ENCODE measurements around the gene POLR2A. TPM values are rescaled to one million over a fixed set of nuclear protein-coding genes. Genes with fewer than 3 reads are reported as not detected.

Gene POLR2A
- total RNA-seq, 1 donor from 2014 or later = 198 TPM

- peaks cover 3% of the 10 kb centered on the region for H3K36me3 Mint-ChIP-seq (ENCODE audit: low read depth, unreplicated experiment)
- H3K27ac Mint-ChIP-seq (ENCODE audit: unreplicated experiment) = no peak within 1 kb of the TSS
- H3K4me3 Mint-ChIP-seq (ENCODE audit: unreplicated experiment) = peak within 1 kb of the TSS; percentile 83
- H3K9me3 Mint-ChIP-seq (ENCODE audit: unreplicated experiment) = no peaks in the 10 kb centered on the region
- peak; percentile 44 for DNase-seq (ENCODE audit: low spot score)
- peaks cover 18% of the 10 kb centered on the region for H3K4me1 Mint-ChIP-seq (ENCODE audit: unreplicated experiment)
- TF ChIP-seq CTCF (IDR thresholded peaks at IDR 0.05; ENCODE audit: unreplicated experiment) = no peak
- H3K27me3 Mint-ChIP-seq (ENCODE audit: unreplicated experiment) = peaks cover 6% of the 10 kb centered on the region
Measured at GRCh38 chr17:7548585-7549400, 64.6 kb downstream of the POLR2A start, which contains the start of gene TNFSF12. TSS of gene TNFSF12 (plus strand) at chr17:7549058. CDS start at chr17:7549154, 96 bp downstream.

Other genes starting within 250 kb of the POLR2A start
- gene DVL2, start 249.8 kb upstream of the POLR2A start, total RNA-seq (ENCODE audit: unreplicated experiment) = 58.2 TPM
- gene PHF23, start 244.9 kb upstream of the POLR2A start, total RNA-seq (ENCODE audit: unreplicated experiment) = 80.9 TPM
- gene GABARAP, start 241.9 kb upstream of the POLR2A start, total RNA-seq (ENCODE audit: unreplicated experiment) = 418 TPM
- 148 TPM for gene CTDNEP1, start 232.6 kb upstream of the POLR2A start, total RNA-seq (ENCODE audit: unreplicated experiment)
- 36.9 TPM for gene ELP5, start 232.2 kb upstream of the POLR2A start, total RNA-seq (ENCODE audit: unreplicated experiment)
- 65.7 TPM for gene CLDN7, start 221.9 kb upstream of the POLR2A start, total RNA-seq (ENCODE audit: unreplicated experiment)
- gene SLC2A4, start 202.6 kb upstream of the POLR2A start, total RNA-seq (ENCODE audit: unreplicated experiment) = 2.2 TPM
- gene YBX2, start 189.7 kb upstream of the POLR2A start, total RNA-seq (ENCODE audit: unreplicated experiment) = 14.6 TPM
- 362 TPM for gene EIF5A, start 176.7 kb upstream of the POLR2A start, total RNA-seq (ENCODE audit: unreplicated experiment)
- gene GPS2, start 169.0 kb upstream of the POLR2A start, total RNA-seq (ENCODE audit: unreplicated experiment) = 56.8 TPM
- gene NEURL4, start 155.0 kb upstream of the POLR2A start, total RNA-seq (ENCODE audit: unreplicated experiment) = 55.7 TPM
- 5.5 TPM for gene ACAP1, start 147.8 kb upstream of the POLR2A start, total RNA-seq (ENCODE audit: unreplicated experiment)
- 4.8 TPM for gene KCTD11, start 132.2 kb upstream of the POLR2A start, total RNA-seq (ENCODE audit: unreplicated experiment)
- not detected for gene TMEM95, start 129.2 kb upstream of the POLR2A start, total RNA-seq (ENCODE audit: unreplicated experiment)
- gene TNK1, start 103.3 kb upstream of the POLR2A start, total RNA-seq (ENCODE audit: unreplicated experiment) = 1.7 TPM
- 74.2 TPM for gene PLSCR3, start 89.8 kb upstream of the POLR2A start, total RNA-seq (ENCODE audit: unreplicated experiment)
- 94.7 TPM for gene TMEM256, start 80.3 kb upstream of the POLR2A start, total RNA-seq (ENCODE audit: unreplicated experiment)
- 54.8 TPM for gene NLGN2, start 76.5 kb upstream of the POLR2A start, total RNA-seq (ENCODE audit: unreplicated experiment)
- 0.38 TPM for gene SPEM1, start 64.0 kb upstream of the POLR2A start, total RNA-seq (ENCODE audit: unreplicated experiment)
- gene SPEM2, start 58.8 kb upstream of the POLR2A start, total RNA-seq (ENCODE audit: unreplicated experiment) = 0.15 TPM
- not detected for gene SPEM3, start 55.5 kb upstream of the POLR2A start, total RNA-seq (ENCODE audit: unreplicated experiment)
- 6.1 TPM for gene TMEM102, start 48.9 kb upstream of the POLR2A start, total RNA-seq (ENCODE audit: unreplicated experiment)
- 19.7 TPM for gene FGF11, start 44.9 kb upstream of the POLR2A start, total RNA-seq (ENCODE audit: unreplicated experiment)
- 11.8 TPM for gene CHRNB1, start 39.3 kb upstream of the POLR2A start, total RNA-seq (ENCODE audit: unreplicated experiment)
- gene ZBTB4, start 4.7 kb upstream of the POLR2A start, total RNA-seq (ENCODE audit: unreplicated experiment) = 21.5 TPM
- gene SLC35G6, start 2.9 kb upstream of the POLR2A start, total RNA-seq (ENCODE audit: unreplicated experiment) = not detected
- gene TNFSF12, start 64.7 kb downstream of the POLR2A start, total RNA-seq (ENCODE audit: unreplicated experiment) = 16.3 TPM
- gene TNFSF13, start 74.4 kb downstream of the POLR2A start, total RNA-seq (ENCODE audit: unreplicated experiment) = 5.6 TPM
- 57.8 TPM for gene SENP3, start 77.6 kb downstream of the POLR2A start, total RNA-seq (ENCODE audit: unreplicated experiment)
- gene CD68, start 95.3 kb downstream of the POLR2A start, total RNA-seq (ENCODE audit: unreplicated experiment) = 1.6 TPM
- gene MPDU1, start 99.5 kb downstream of the POLR2A start, total RNA-seq (ENCODE audit: unreplicated experiment) = 51.8 TPM
- 1.3 TPM for gene SOX15, start 105.7 kb downstream of the POLR2A start, total RNA-seq (ENCODE audit: unreplicated experiment)
- gene FXR2, start 130.5 kb downstream of the POLR2A start, total RNA-seq (ENCODE audit: unreplicated experiment) = 37.9 TPM
- gene SAT2, start 143.5 kb downstream of the POLR2A start, total RNA-seq (ENCODE audit: unreplicated experiment) = 100 TPM
- gene SHBG, start 145.8 kb downstream of the POLR2A start, total RNA-seq (ENCODE audit: unreplicated experiment) = 0.95 TPM
- 10.4 TPM for gene ATP1B2, start 166.6 kb downstream of the POLR2A start, total RNA-seq (ENCODE audit: unreplicated experiment)
- 95.5 TPM for gene TP53, start 203.1 kb downstream of the POLR2A start, total RNA-seq (ENCODE audit: unreplicated experiment)
- gene WRAP53, start 204.1 kb downstream of the POLR2A start, total RNA-seq (ENCODE audit: unreplicated experiment) = 21.3 TPM
- 61.9 TPM for gene EFNB3, start 220.8 kb downstream of the POLR2A start, total RNA-seq (ENCODE audit: unreplicated experiment)
- 0.72 TPM for gene DNAH2, start 233.4 kb downstream of the POLR2A start, total RNA-seq (ENCODE audit: unreplicated experiment)

Measured in endothelial cell (in vitro differentiated cells).